Measurements from ENCODE around the gene PPP1R13B.

DNA sequence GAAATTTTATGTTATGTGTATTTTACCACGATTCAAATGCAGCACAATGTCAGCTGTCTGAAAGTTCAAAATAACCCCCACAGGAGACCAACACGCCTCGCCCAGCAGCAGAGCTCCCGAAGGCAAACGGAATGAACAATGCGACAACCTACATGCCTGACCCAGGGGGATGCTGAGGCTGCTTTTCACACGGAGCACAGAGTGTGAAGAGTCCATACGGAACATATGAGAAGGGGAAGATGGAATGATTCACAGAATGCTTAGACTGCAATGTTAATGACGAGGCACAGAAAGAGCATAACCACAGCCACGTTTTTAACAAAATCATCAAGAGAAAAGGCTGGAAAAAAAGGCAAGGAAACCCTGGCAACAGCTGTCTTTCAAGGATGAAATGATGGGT lies 109.2 kb downstream of the PPP1R13B start:
- no peak for TF ChIP-seq POLR2AphosphoS5 (IDR thresholded peaks at IDR 0.05; ENCODE audit: low read depth, low read length)
- no peak for TF ChIP-seq TAF1 (IDR thresholded peaks at IDR 0.05; ENCODE audit: borderline replicate concordance, insufficient read depth, low read length)
- TF ChIP-seq, protein P1, sequence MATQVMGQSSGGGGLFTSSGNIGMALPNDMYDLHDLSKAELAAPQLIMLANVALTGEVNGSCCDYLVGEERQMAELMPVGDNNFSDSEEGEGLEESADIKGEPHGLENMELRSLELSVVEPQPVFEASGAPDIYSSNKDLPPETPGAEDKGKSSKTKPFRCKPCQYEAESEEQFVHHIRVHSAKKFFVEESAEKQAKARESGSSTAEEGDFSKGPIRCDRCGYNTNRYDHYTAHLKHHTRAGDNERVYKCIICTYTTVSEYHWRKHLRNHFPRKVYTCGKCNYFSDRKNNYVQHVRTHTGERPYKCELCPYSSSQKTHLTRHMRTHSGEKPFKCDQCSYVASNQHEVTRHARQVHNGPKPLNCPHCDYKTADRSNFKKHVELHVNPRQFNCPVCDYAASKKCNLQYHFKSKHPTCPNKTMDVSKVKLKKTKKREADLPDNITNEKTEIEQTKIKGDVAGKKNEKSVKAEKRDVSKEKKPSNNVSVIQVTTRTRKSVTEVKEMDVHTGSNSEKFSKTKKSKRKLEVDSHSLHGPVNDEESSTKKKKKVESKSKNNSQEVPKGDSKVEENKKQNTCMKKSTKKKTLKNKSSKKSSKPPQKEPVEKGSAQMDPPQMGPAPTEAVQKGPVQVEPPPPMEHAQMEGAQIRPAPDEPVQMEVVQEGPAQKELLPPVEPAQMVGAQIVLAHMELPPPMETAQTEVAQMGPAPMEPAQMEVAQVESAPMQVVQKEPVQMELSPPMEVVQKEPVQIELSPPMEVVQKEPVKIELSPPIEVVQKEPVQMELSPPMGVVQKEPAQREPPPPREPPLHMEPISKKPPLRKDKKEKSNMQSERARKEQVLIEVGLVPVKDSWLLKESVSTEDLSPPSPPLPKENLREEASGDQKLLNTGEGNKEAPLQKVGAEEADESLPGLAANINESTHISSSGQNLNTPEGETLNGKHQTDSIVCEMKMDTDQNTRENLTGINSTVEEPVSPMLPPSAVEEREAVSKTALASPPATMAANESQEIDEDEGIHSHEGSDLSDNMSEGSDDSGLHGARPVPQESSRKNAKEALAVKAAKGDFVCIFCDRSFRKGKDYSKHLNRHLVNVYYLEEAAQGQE (IDR thresholded peaks at IDR 0.05; ENCODE audit: insufficient read depth in 1 of 2, low read depth in 2 of 2, low read length in 2 of 2), result no peak
- no peak for TF ChIP-seq SIN3A (IDR thresholded peaks at IDR 0.05; ENCODE audit: borderline replicate concordance, insufficient read depth, low read length)
